Duodenal mucosa (tissue), 2 donors: ENCODE data around the gene STAT6.

Source experiments
- H3K27ac ChIP-seq: one replicate; pipeline ENCODE4 v1.7.0; 2013; ENCODE audit warnings: low read depth, low read length
- H3K27me3 ChIP-seq, 2 donors: one replicate each; pipeline ENCODE4 v1.7.0; 2013; ENCODE audit warnings: low read length in 2 of 2, control low read depth in 1 of 2; ENCODE audit not compliant: insufficient read depth in 2 of 2, control insufficient read depth in 1 of 2
- H3K36me3 ChIP-seq, 2 donors: one replicate each; pipeline ENCODE4 v1.7.0; 2013; ENCODE audit warnings: low read length in 2 of 2, control low read depth in 1 of 2; ENCODE audit not compliant: insufficient read depth in 2 of 2, control insufficient read depth in 1 of 2
- H3K4me1 ChIP-seq, 2 donors: one replicate each; pipeline ENCODE4 v1.7.0; 2013; ENCODE audit warnings: low read length in 2 of 2, control low read depth in 1 of 2; ENCODE audit not compliant: insufficient read depth in 2 of 2, control insufficient read depth in 1 of 2
- H3K4me3 ChIP-seq, 2 donors: one replicate each; pipeline ENCODE4 v1.7.0; 2013; ENCODE audit warnings: low read length in 2 of 2, low read depth in 1 of 2
- H3K9ac ChIP-seq, 2 donors: one replicate each; pipeline ENCODE4 v1.7.0; 2013; ENCODE audit warnings: low read length in 2 of 2, low read depth in 1 of 2
- H3K9me3 ChIP-seq, 2 donors: one replicate each; pipeline ENCODE4 v1.7.0; 2013; ENCODE audit warnings: low read length in 2 of 2, control low read depth in 1 of 2; ENCODE audit not compliant: control insufficient read depth in 1 of 2

STAT6 gene

GRCh38 chr12:57111031-57111734 lies at the start of gene STAT6:
STAT6 (minus strand) TSS chr12:57111362; CDS start chr12:57108278, 3,084 bp downstream.
- H3K4me1 ChIP-seq = peaks cover 27 to 39% of the 10 kb centered on the region in 2 donors
- H3K27ac ChIP-seq = peak within 1 kb of the TSS; percentile 99
- peak within 1 kb of the TSS; percentile 73 to 98 for H3K4me3 ChIP-seq
- peaks cover 10 to 21% of the 10 kb centered on the region in 2 donors for H3K36me3 ChIP-seq
- H3K27me3 ChIP-seq = no peaks in the 10 kb centered on the region
- H3K9ac ChIP-seq = peak within 1 kb of the TSS; percentile 88 to 98
- H3K9me3 ChIP-seq = no peaks in the 10 kb centered on the region

- no peak overlapping the region for H3K9ac ChIP-seq
- peaks cover 6 to 7% of the 10 kb centered on the region in 2 donors for H3K4me1 ChIP-seq
- H3K4me3 ChIP-seq = no peak overlapping the region
- H3K9me3 ChIP-seq = no peaks in the 10 kb centered on the region
- no peak overlapping the region for H3K27ac ChIP-seq
- no peaks in the 10 kb centered on the region for H3K27me3 ChIP-seq
- H3K36me3 ChIP-seq = peaks cover 56 to 86% of the 10 kb centered on the region in 2 donors
These were observed 49.6 kb upstream of the STAT6 start for GRCh38 chr12:57160741-57161140.

GRCh38 chr12:57160040-57160439 lies 48.9 kb upstream of the STAT6 start:
- Histone ChIP-seq H3K9ac (no peak overlapping the region), H3K9me3 (no peaks in the 10 kb centered on the region), H3K27me3 (no peaks in the 10 kb centered on the region), H3K27ac (no peak overlapping the region), H3K4me3 (no peak overlapping the region), H3K36me3 (peaks cover 53 to 88% of the 10 kb centered on the region in 2 donors), H3K4me1 (peaks cover 6 to 7% of the 10 kb centered on the region in 2 donors)

- H3K4me1 ChIP-seq = peaks cover 7 to 13% of the 10 kb centered on the region in 2 donors
- peaks cover 54 to 88% of the 10 kb centered on the region in 2 donors for H3K36me3 ChIP-seq
- no peak overlapping the region for H3K4me3 ChIP-seq
- H3K9me3 ChIP-seq = no peaks in the 10 kb centered on the region
- no peak overlapping the region for H3K9ac ChIP-seq
- no peak overlapping the region for H3K27ac ChIP-seq
- H3K27me3 ChIP-seq = no peaks in the 10 kb centered on the region
These were observed 48.1 kb upstream of the STAT6 start for GRCh38 chr12:57159311-57159710.

- Histone ChIP-seq H3K27me3 (no peaks in the 10 kb centered on the region), H3K36me3 (peaks cover 54 to 94% of the 10 kb centered on the region in 2 donors), H3K9ac (no peak overlapping the region), H3K4me1 (peaks cover 7 to 14% of the 10 kb centered on the region in 2 donors), H3K27ac (no peak overlapping the region), H3K4me3 (no peak overlapping the region), H3K9me3 (no peaks in the 10 kb centered on the region)
These were observed 47.5 kb upstream of the STAT6 start for GRCh38 chr12:57158665-57159064.

- no peak overlapping the region for H3K27ac ChIP-seq
- H3K27me3 ChIP-seq = no peaks in the 10 kb centered on the region
- no peaks in the 10 kb centered on the region for H3K9me3 ChIP-seq
- H3K4me1 ChIP-seq = peaks cover 10 to 14% of the 10 kb centered on the region in 2 donors
- no peak overlapping the region for H3K9ac ChIP-seq
- peaks cover 57 to 92% of the 10 kb centered on the region in 2 donors for H3K36me3 ChIP-seq
- H3K4me3 ChIP-seq = no peak overlapping the region
These were observed 47.0 kb upstream of the STAT6 start for GRCh38 chr12:57158186-57158585.

GRCh38 chr12:57157588-57158173 lies 46.5 kb upstream of the STAT6 start:
- H3K36me3 ChIP-seq = peaks cover 56 to 89% of the 10 kb centered on the region in 2 donors

GRCh38 chr12:57156701-57157403 lies 45.7 kb upstream of the STAT6 start:
- H3K4me1 ChIP-seq = peaks cover 14 to 24% of the 10 kb centered on the region in 2 donors
- H3K9me3 ChIP-seq = no peaks in the 10 kb centered on the region
- no peaks in the 10 kb centered on the region for H3K27me3 ChIP-seq
- H3K27ac ChIP-seq = no peak overlapping the region
- H3K9ac ChIP-seq = no peak overlapping the region
- peaks cover 48 to 80% of the 10 kb centered on the region in 2 donors for H3K36me3 ChIP-seq
- H3K4me3 ChIP-seq = no peak overlapping the region

More at GRCh38 chr12:57157588-57158173, 46.5 kb upstream of the STAT6 start:
- Histone ChIP-seq H3K9me3 (no peaks in the 10 kb centered on the region), H3K27ac (no peak overlapping the region), H3K4me1 (peaks cover 14 to 16% of the 10 kb centered on the region in 2 donors), H3K9ac (no peak overlapping the region), H3K4me3 (no peak overlapping the region), H3K27me3 (no peaks in the 10 kb centered on the region)

- Histone ChIP-seq H3K9ac (no peak overlapping the region), H3K27ac (no peak overlapping the region), H3K4me1 (peaks cover 29 to 30% of the 10 kb centered on the region in 2 donors)
These were observed 43.8 kb upstream of the STAT6 start for GRCh38 chr12:57154804-57155434.

More at GRCh38 chr12:57154804-57155434, 43.8 kb upstream of the STAT6 start:
- Histone ChIP-seq H3K36me3 (peaks cover 29 to 69% of the 10 kb centered on the region in 2 donors), H3K9me3 (no peaks in the 10 kb centered on the region), H3K27me3 (no peaks in the 10 kb centered on the region), H3K4me3 (no peak overlapping the region)
